HG03520 (cell line): ENCODE measurements around the gene KLHL10.

ENCODE experiments used
- ATAC-seq: cut with Tn5 transposase; IDR thresholded peaks from one replicate; pipeline ENCODE4 v1.9.1; 2021; ENCODE audit warnings: mild to moderate bottlenecking, moderate library complexity; ENCODE audit not compliant: unreplicated experiment

Gene KLHL10

DNA sequence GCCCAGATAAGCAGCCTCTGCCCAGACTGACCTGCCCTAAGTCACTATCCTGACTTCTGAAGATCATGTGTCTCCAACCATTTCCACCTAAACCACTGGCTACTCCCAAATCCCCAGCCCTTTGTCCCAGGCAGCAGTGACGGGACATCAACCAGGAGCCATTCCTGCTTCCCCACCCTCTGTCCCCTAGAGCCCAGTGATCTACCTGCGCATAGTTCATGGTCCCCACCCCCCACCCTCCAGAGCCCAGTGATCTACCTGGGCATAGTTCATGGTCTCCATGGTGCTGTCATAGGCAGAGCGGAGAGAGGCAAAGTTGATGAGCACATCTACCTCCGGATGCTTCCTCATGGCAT is 54.4 kb downstream of the KLHL10 start:
- ATAC-seq: no peak

DNA sequence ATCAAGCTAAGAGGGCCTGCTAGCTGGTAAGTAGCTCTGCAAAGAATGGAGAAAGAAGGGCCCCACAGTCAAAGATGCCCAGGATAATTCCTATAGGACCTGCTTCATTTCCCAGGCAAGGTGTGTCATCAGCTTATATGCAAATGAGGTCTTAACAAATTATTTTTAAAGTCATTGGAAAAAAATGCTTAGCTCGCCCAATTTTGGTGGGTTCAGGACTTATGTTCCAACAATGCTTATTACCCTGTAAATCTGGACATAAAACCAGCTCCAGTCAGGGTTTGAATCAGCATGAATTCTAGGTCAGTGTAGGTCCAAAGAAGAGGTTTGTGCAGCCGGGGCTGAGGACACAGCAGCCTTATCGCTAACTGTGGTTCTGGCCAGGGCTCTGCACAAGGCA is 55.8 kb downstream of the KLHL10 start:
- ATAC-seq: no peak

DNA sequence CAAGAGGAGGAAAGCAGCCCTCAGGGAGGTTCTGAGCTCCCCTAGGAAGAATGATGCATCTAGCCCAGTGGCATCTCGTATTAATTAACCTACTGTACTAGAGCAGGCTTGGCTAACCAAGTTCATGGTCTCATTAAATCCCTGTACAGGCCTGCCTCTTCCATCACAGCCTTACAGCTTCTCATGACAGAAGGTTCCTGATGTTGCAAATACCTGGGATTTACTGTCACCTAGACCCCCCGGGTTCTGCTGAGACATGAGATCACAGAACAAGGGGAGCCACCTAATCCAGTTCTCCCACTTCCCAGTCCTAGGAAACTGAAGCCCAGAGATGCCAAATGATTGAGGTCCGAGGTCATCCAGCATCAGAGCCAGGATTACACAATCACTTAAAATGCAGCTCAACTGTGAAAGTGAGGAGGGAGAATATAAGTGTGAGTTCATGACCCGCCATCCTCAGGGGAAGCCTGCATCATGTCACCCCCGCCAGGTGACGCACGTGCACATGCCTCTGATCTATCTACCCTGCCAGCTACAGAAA is 57.2 kb downstream of the KLHL10 start:
- ATAC-seq: no peak

DNA sequence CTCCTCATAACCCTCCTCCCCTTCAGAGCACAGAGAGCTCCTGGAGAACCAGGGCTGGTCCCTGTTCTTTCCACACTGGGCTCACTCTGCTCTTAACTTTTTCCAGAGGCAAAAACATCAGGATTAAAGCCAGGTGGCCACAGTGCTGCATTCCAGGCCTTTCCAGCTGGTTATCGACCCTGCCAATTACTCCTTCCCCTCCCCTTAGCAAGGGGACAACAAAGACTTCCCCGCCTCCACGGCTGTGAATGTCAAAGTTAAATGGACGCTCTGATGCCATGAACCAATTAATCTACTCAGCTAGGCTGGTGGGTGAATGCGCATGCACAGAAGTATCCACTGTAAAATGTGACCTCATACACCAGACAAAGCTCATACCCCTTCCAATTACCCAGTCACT is 58.0 kb downstream of the KLHL10 start:
- no peak for ATAC-seq

DNA sequence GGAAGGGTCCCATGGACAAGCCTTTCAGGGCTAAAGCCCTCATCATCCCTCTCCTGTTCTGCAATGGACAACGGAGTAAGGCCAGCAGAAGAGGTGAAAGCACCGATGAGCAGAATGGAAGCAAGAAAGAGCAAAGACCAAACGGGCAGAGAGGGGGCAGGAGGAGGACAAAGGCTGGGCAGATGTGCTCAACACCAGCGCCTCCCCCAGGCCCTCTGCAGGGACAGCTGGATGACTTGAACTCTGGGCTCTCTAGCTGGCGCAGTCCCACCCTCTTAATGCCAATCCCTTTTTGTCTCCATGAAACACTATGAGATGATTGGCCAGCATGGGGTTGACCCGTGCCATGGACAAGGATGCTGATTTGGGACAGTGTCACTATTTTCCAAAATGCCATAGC is 59.1 kb downstream of the KLHL10 start:
- ATAC-seq: no peak
